ENCODE measurements around the gene ROS1.

Gene ROS1

GRCh38 chr6:117440706-117441525 is 15.2 kb upstream of the ROS1 start:
- no peak for DNase-seq (ENCODE audit: low spot score)

GRCh38 chr6:117432273-117432672 is 6.5 kb upstream of the ROS1 start:
- DNase-seq (ENCODE audit: low spot score) = no peak

GRCh38 chr6:117423754-117424153 is 2.0 kb downstream of the ROS1 start:
- DNase-seq (ENCODE audit: low spot score) = no peak

GRCh38 chr6:117418320-117418719 is 7.4 kb downstream of the ROS1 start:
- DNase-seq (ENCODE audit: low spot score) = no peak

- no peak for DNase-seq (ENCODE audit: low spot score)
Observed at GRCh38 chr6:117417851-117418250, 7.9 kb downstream of the ROS1 start.

GRCh38 chr6:117414770-117415169 is 11.0 kb downstream of the ROS1 start:
- DNase-seq (ENCODE audit: low spot score) = no peak

GRCh38 chr6:117411474-117411873 is 14.3 kb downstream of the ROS1 start:
- DNase-seq (ENCODE audit: low spot score) = no peak

- DNase-seq (ENCODE audit: low spot score) = no peak
Observed at GRCh38 chr6:117409863-117410262, 15.9 kb downstream of the ROS1 start.

GRCh38 chr6:117409420-117409819 is 16.3 kb downstream of the ROS1 start:
- no peak for DNase-seq (ENCODE audit: low spot score)

GRCh38 chr6:117404548-117404947 is 21.2 kb downstream of the ROS1 start:
- DNase-seq (ENCODE audit: low spot score) = no peak

GRCh38 chr6:117401799-117402198 is 23.9 kb downstream of the ROS1 start:
- DNase-seq (ENCODE audit: low spot score) = no peak

- DNase-seq (ENCODE audit: low spot score) = no peak
Observed at GRCh38 chr6:117399924-117400323, 25.8 kb downstream of the ROS1 start.

GRCh38 chr6:117399126-117399525 is 26.6 kb downstream of the ROS1 start:
- no peak for DNase-seq (ENCODE audit: low spot score)

- DNase-seq (ENCODE audit: low spot score) = no peak
Observed at GRCh38 chr6:117397536-117398227, 28.1 kb downstream of the ROS1 start.

GRCh38 chr6:117396228-117396627 is 29.5 kb downstream of the ROS1 start:
- DNase-seq (ENCODE audit: low spot score) = no peak

- no peak for DNase-seq (ENCODE audit: low spot score)
Observed at GRCh38 chr6:117395164-117395563, 30.6 kb downstream of the ROS1 start.

- no peak for DNase-seq (ENCODE audit: low spot score)
Observed at GRCh38 chr6:117393045-117393444, 32.7 kb downstream of the ROS1 start.

- no peak for DNase-seq (ENCODE audit: low spot score)
Observed at GRCh38 chr6:117391874-117392583, 33.7 kb downstream of the ROS1 start.

GRCh38 chr6:117389227-117390057 is 36.3 kb downstream of the ROS1 start:
- DNase-seq (ENCODE audit: low spot score) = no peak

GRCh38 chr6:117387454-117387974 is 38.2 kb downstream of the ROS1 start:
- DNase-seq (ENCODE audit: low spot score) = no peak

GRCh38 chr6:117384659-117385058 is 41.1 kb downstream of the ROS1 start:
- DNase-seq (ENCODE audit: low spot score) = no peak

- DNase-seq (ENCODE audit: low spot score) = no peak
Observed at GRCh38 chr6:117381749-117382148, 44.0 kb downstream of the ROS1 start.

Measured in CD4-positive, alpha-beta T cell treated with Interleukin-6 at 100 ng/mL for 8 hours (primary cell).